IPS-18c (cell line): ENCODE data around the gene CEPT1.

Source experiments
- H3K4me3 ChIP-seq: 2 replicates; pipeline ENCODE4 v1.7.0; 2013; ENCODE audit warnings: low read depth, mild to moderate bottlenecking, low read length, moderate library complexity; ENCODE audit not compliant: insufficient read depth
- H3K9me3 ChIP-seq: one replicate; pipeline ENCODE4 v1.6.1; 2013; ENCODE audit warnings: mild to moderate bottlenecking, low read length, moderate library complexity; ENCODE audit not compliant: control insufficient read depth, insufficient read depth

CEPT1 gene

GRCh38 chr1:111176678-111177077 is 36.7 kb downstream of the CEPT1 start:
- Histone ChIP-seq H3K9me3 (no peaks in the 10 kb centered on the region), H3K4me3 (no peak overlapping the region)

- no peaks in the 10 kb centered on the region for H3K9me3 ChIP-seq
- H3K4me3 ChIP-seq = no peak overlapping the region
These were observed 40.0 kb downstream of the CEPT1 start for GRCh38 chr1:111179968-111180533.

- no peak overlapping the region for H3K4me3 ChIP-seq
These were observed 42.0 kb downstream of the CEPT1 start for GRCh38 chr1:111182052-111182451.

GRCh38 chr1:111183308-111184069 is 43.5 kb downstream of the CEPT1 start:
- no peaks in the 10 kb centered on the region for H3K9me3 ChIP-seq

More at GRCh38 chr1:111182052-111182451, 42.0 kb downstream of the CEPT1 start:
- H3K9me3 ChIP-seq = no peaks in the 10 kb centered on the region

GRCh38 chr1:111184663-111185062 is 44.6 kb downstream of the CEPT1 start:
- no peaks in the 10 kb centered on the region for H3K9me3 ChIP-seq
- no peak overlapping the region for H3K4me3 ChIP-seq

More at GRCh38 chr1:111183308-111184069, 43.5 kb downstream of the CEPT1 start:
- H3K4me3 ChIP-seq = no peak overlapping the region

GRCh38 chr1:111190931-111191451 is 51.0 kb downstream of the CEPT1 start:
- H3K9me3 ChIP-seq = no peaks in the 10 kb centered on the region

GRCh38 chr1:111191496-111191895 is 51.5 kb downstream of the CEPT1 start:
- Histone ChIP-seq H3K4me3 (no peak overlapping the region), H3K9me3 (no peaks in the 10 kb centered on the region)

More at GRCh38 chr1:111190931-111191451, 51.0 kb downstream of the CEPT1 start:
- H3K4me3 ChIP-seq = no peak overlapping the region

GRCh38 chr1:111192074-111192473 is 52.1 kb downstream of the CEPT1 start:
- Histone ChIP-seq H3K4me3 (no peak overlapping the region), H3K9me3 (no peaks in the 10 kb centered on the region)

GRCh38 chr1:111192658-111193519 is 52.9 kb downstream of the CEPT1 start:
- Histone ChIP-seq H3K4me3 (no peak overlapping the region), H3K9me3 (no peaks in the 10 kb centered on the region)

GRCh38 chr1:111193712-111194480 is 53.9 kb downstream of the CEPT1 start:
- Histone ChIP-seq H3K9me3 (no peaks in the 10 kb centered on the region), H3K4me3 (no peak overlapping the region)

GRCh38 chr1:111195002-111195684 is 55.1 kb downstream of the CEPT1 start:
- Histone ChIP-seq H3K4me3 (no peak overlapping the region), H3K9me3 (no peaks in the 10 kb centered on the region)

GRCh38 chr1:111196213-111196612 is 56.2 kb downstream of the CEPT1 start:
- H3K9me3 ChIP-seq = no peaks in the 10 kb centered on the region
- no peak overlapping the region for H3K4me3 ChIP-seq

- H3K4me3 ChIP-seq = no peak overlapping the region
- no peaks in the 10 kb centered on the region for H3K9me3 ChIP-seq
These were observed 57.7 kb downstream of the CEPT1 start for GRCh38 chr1:111197598-111198284.

- H3K4me3 ChIP-seq = no peak overlapping the region
- no peaks in the 10 kb centered on the region for H3K9me3 ChIP-seq
These were observed 58.8 kb downstream of the CEPT1 start for GRCh38 chr1:111198836-111199235.

GRCh38 chr1:111199329-111199728 is 59.3 kb downstream of the CEPT1 start:
- Histone ChIP-seq H3K4me3 (no peak overlapping the region), H3K9me3 (no peaks in the 10 kb centered on the region)
